H1 (cell line): ENCODE data around the gene SLC35D2. TPM values are rescaled to one million over a fixed set of nuclear protein-coding genes. Genes with fewer than 3 reads are reported as not detected.

Experiments
- CTCF ChIA-PET: fragments of 300-600 bp; sonication (Branson Sonifier 250); formaldehyde crosslinking; loops from one replicate; lab custom pipeline; 2021; ENCODE audit not compliant: partially characterized antibody; lab: Charles Lee
- POLR2A ChIA-PET: fragments of 300-600 bp; sonication (Branson Sonifier 250); formaldehyde crosslinking; loops from one replicate; lab custom pipeline; 2021; ENCODE audit warnings: inconsistent platforms; ENCODE audit not compliant: partially characterized antibody; lab: Charles Lee
- DNase-seq, 2 experiments: peaks; one replicate each; pipeline versions ENCODE4 v3.0.0 to v3.0.0-alpha.2; 2010 to 2022; ENCODE audit warnings: low spot score in 2 of 2, low read depth in 1 of 2, mixed read lengths in 1 of 2
- FAIRE-seq: peaks from 2 replicates; lab custom pipeline; 2011; peaks lifted over from hg19 to GRCh38; lab: Jason Lieb, UNC
- H2AFZ ChIP-seq: 2 replicates; pipeline ENCODE4 v1.8.1; 2012; ENCODE audit warnings: low read length, inconsistent platforms
- H2AK5ac ChIP-seq: 2 replicates; pipeline ENCODE4 v1.6.1; 2013; ENCODE audit warnings: low read depth, low read length
- H2BK120ac ChIP-seq: replicated peaks from 2 replicates; pipeline ENCODE3; 2013; ENCODE audit warnings: low read depth, low read length, inconsistent platforms
- H2BK12ac ChIP-seq: 2 replicates; pipeline ENCODE4 v1.6.1; 2013; ENCODE audit warnings: low read depth, low read length
- H2BK15ac ChIP-seq: 2 replicates; pipeline ENCODE4 v1.6.1; 2013; ENCODE audit warnings: low read length
- H2BK20ac ChIP-seq: 2 replicates; pipeline ENCODE4 v1.6.1; 2013; ENCODE audit warnings: low read length
- H2BK5ac ChIP-seq: 2 replicates; pipeline ENCODE4 v1.6.1; 2013; ENCODE audit warnings: low read depth, low read length
- H3K14ac ChIP-seq: 2 replicates; pipeline ENCODE4 v1.6.1; 2013; ENCODE audit warnings: inconsistent platforms; ENCODE audit not compliant: insufficient read length
- H3K18ac ChIP-seq: 2 replicates; pipeline ENCODE4 v1.6.1; 2013; ENCODE audit warnings: low read length; ENCODE audit errors: extremely low read depth
- H3K23ac ChIP-seq: 2 replicates; pipeline ENCODE4 v1.6.1; 2013; ENCODE audit warnings: inconsistent platforms; ENCODE audit not compliant: insufficient read length
- H3K23me2 ChIP-seq: 2 replicates; pipeline ENCODE4 v1.6.1; 2013; ENCODE audit warnings: low read depth, low read length
- H3K27ac ChIP-seq: 2 replicates; pipeline ENCODE4 v1.6.1; 2011; ENCODE audit warnings: low read depth, low read length, inconsistent platforms
- H3K27me3 ChIP-seq, 4 experiments: replicated peaks in 1 of 4; 1 replicate in 1 of 4; 2 replicates in 3 of 4; pipeline versions ENCODE4 v1.6.1 to v1.8.1; 2011 to 2013; ENCODE audit warnings: low read length in 3 of 4, mild to moderate bottlenecking in 3 of 4, inconsistent platforms in 2 of 4, mixed read lengths in 2 of 4, moderate library complexity in 1 of 4; ENCODE audit not compliant: control insufficient read depth in 3 of 4, insufficient read depth in 3 of 4; ENCODE audit errors: extremely low read depth in 1 of 4
- H3K36me3 ChIP-seq, 4 experiments: 2 replicates each; pipeline versions ENCODE4 v1.6.1 to v1.8.1; 2011 to 2013; ENCODE audit warnings: mild to moderate bottlenecking in 4 of 4, low read length in 3 of 4, moderate library complexity in 2 of 4, control low read depth in 1 of 4, inconsistent platforms in 1 of 4; ENCODE audit not compliant: insufficient read depth in 4 of 4, control insufficient read depth in 2 of 4
- H3K4ac ChIP-seq: replicated peaks from 2 replicates; pipeline ENCODE3; 2013; ENCODE audit warnings: low read length, low read depth, mixed read lengths, inconsistent platforms; ENCODE audit not compliant: insufficient read length
- H3K4me1 ChIP-seq, 4 experiments: replicated peaks in 1 of 4; 1 replicate in 1 of 4; 2 replicates in 3 of 4; pipeline versions ENCODE4 v1.6.1 to v1.8.1; 2011 to 2013; ENCODE audit warnings: low read length in 3 of 4, inconsistent platforms in 2 of 4, mixed read lengths in 1 of 4; ENCODE audit not compliant: insufficient read depth in 4 of 4, control insufficient read depth in 3 of 4
- H3K4me2 ChIP-seq, 2 experiments: 2 replicates each; pipeline versions ENCODE4 v1.6.1 to v1.8.1; 2011 to 2013; ENCODE audit warnings: low read depth in 2 of 2, low read length in 2 of 2, control low read depth in 1 of 2, inconsistent platforms in 1 of 2, mild to moderate bottlenecking in 1 of 2; ENCODE audit not compliant: insufficient read depth in 1 of 2
- H3K4me3 ChIP-seq, 4 experiments: fragments of 200-600, 300-600 bp in 1 of 4; sonication (generic), shearing (Covaris generic), sonication (Bioruptor Twin) in 1 of 4; 2 replicates each; pipeline versions ENCODE4 v1.5.1 to v1.8.1; 2011 to 2016; ENCODE audit warnings: low read length in 4 of 4, low read depth in 3 of 4, control low read depth in 2 of 4, inconsistent platforms in 2 of 4, mild to moderate bottlenecking in 2 of 4, mixed read lengths in 1 of 4, moderate library complexity in 1 of 4; ENCODE audit not compliant: insufficient read depth in 2 of 4; ENCODE audit errors: extremely low read depth in 1 of 4
- H3K56ac ChIP-seq: replicated peaks from 2 replicates; pipeline ENCODE3; 2013; ENCODE audit warnings: low read depth, mild to moderate bottlenecking, mixed read lengths, low read length, inconsistent platforms; ENCODE audit not compliant: insufficient read length
- H3K79me1 ChIP-seq: 2 replicates; pipeline ENCODE4 v1.6.1; 2013; ENCODE audit warnings: low read depth, low read length, control low read depth
- H3K79me2 ChIP-seq, 2 experiments: 2 replicates each; pipeline versions ENCODE4 v1.6.1 to v1.8.1; 2012 to 2013; ENCODE audit warnings: low read length in 2 of 2, mild to moderate bottlenecking in 2 of 2, inconsistent platforms in 1 of 2; ENCODE audit not compliant: insufficient read depth in 2 of 2, control insufficient read depth in 1 of 2
- H3K9ac ChIP-seq, 4 experiments: replicated peaks in 1 of 4; 1 replicate in 1 of 4; 2 replicates in 3 of 4; pipeline versions ENCODE4 v1.6.1 to v1.8.1; 2011 to 2013; ENCODE audit warnings: low read depth in 3 of 4, low read length in 3 of 4, control low read depth in 2 of 4, mild to moderate bottlenecking in 2 of 4, moderate library complexity in 2 of 4, inconsistent platforms in 1 of 4; ENCODE audit errors: extremely low read depth in 1 of 4
- H3K9me3 ChIP-seq, 2 experiments: 2 replicates each; pipeline versions ENCODE4 v1.6.1 to v1.8.1; 2012 to 2013; ENCODE audit warnings: mild to moderate bottlenecking in 2 of 2, moderate library complexity in 2 of 2, control low read depth in 1 of 2, inconsistent platforms in 1 of 2, low read depth in 1 of 2, low read length in 1 of 2, mixed read lengths in 1 of 2; ENCODE audit not compliant: insufficient read depth in 2 of 2
- H4K20me1 ChIP-seq, 2 experiments: replicated peaks in 1 of 2; 2 replicates each; pipeline versions ENCODE3 to v1.8.1; 2011 to 2013; ENCODE audit warnings: inconsistent platforms in 2 of 2, low read length in 2 of 2, mild to moderate bottlenecking in 1 of 2; ENCODE audit not compliant: insufficient read depth in 2 of 2, control insufficient read depth in 1 of 2
- H4K5ac ChIP-seq: 2 replicates; pipeline ENCODE4 v1.6.1; 2013; ENCODE audit warnings: low read length, low read depth, mixed read lengths, inconsistent platforms; ENCODE audit not compliant: insufficient read length
- H4K8ac ChIP-seq: 2 replicates; pipeline ENCODE4 v1.8.0; 2013; ENCODE audit warnings: mild to moderate bottlenecking, moderate library complexity, low read length, inconsistent platforms; ENCODE audit not compliant: insufficient read depth; ENCODE audit errors: extremely low read depth
- H4K91ac ChIP-seq: replicated peaks from 2 replicates; pipeline ENCODE3; 2013; ENCODE audit warnings: low read length, mixed read lengths, inconsistent platforms; ENCODE audit not compliant: insufficient read length
- ASH2L ChIP-seq: fragments of 200-600, 300-600 bp; sonication (generic); IDR thresholded peaks from one replicate; pipeline ENCODE4 v1.7.1; 2017; ENCODE audit warnings: low read length
- CTBP2 ChIP-seq: IDR thresholded peaks from 2 replicates; pipeline ENCODE4 v1.7.0; 2011; ENCODE audit warnings: borderline replicate concordance, mild to moderate bottlenecking, moderate library complexity, mixed read lengths, low read length; ENCODE audit not compliant: insufficient read depth, insufficient read length
- FOSL1 ChIP-seq: IDR thresholded peaks from 2 replicates; pipeline ENCODE4 v1.6.1; 2011; ENCODE audit warnings: mild to moderate bottlenecking, low read depth, low read length, moderate library complexity; ENCODE audit not compliant: insufficient read depth
- JUN ChIP-seq: IDR thresholded peaks from 2 replicates; pipeline ENCODE4 v1.6.1; 2011; ENCODE audit warnings: low read depth, mild to moderate bottlenecking, improper control_type of control experiment, low read length
- MAFK ChIP-seq: IDR thresholded peaks from 2 replicates; pipeline ENCODE4 v1.6.1; 2012; ENCODE audit warnings: low read depth, mild to moderate bottlenecking, improper control_type of control experiment, low read length
- POLR2A ChIP-seq, 2 experiments: IDR thresholded peaks; 1 replicate in 1 of 2; 2 replicates in 1 of 2; pipeline ENCODE4 v1.6.1; 2011; ENCODE audit warnings: low read depth in 2 of 2, low read length in 2 of 2, mild to moderate bottlenecking in 2 of 2; ENCODE audit errors: control extremely low read depth in 1 of 2
- POLR2AphosphoS5 ChIP-seq: IDR thresholded peaks from 2 replicates; pipeline ENCODE4 v1.6.1; 2011; ENCODE audit warnings: low read depth, low read length
- RFX5 ChIP-seq: IDR thresholded peaks from 2 replicates; pipeline ENCODE4 v1.6.1; 2011; ENCODE audit warnings: low read depth, low read length, improper control_type of control experiment, borderline replicate concordance
- SAP30 ChIP-seq: fragments of 300-600 bp; sonication (generic); IDR thresholded peaks from 2 replicates; pipeline ENCODE4 v1.7.1; 2012; ENCODE audit warnings: low read length, moderate library complexity, mild to moderate bottlenecking, inconsistent platforms; ENCODE audit not compliant: insufficient read depth, insufficient replicate concordance
- SP1 ChIP-seq: IDR thresholded peaks from 2 replicates; pipeline ENCODE4 v1.6.1; 2011; ENCODE audit warnings: low read depth, low read length
- TBP ChIP-seq: IDR thresholded peaks from 2 replicates; pipeline ENCODE4 v1.6.1; 2011; ENCODE audit warnings: low read depth, low read length, improper control_type of control experiment
- YY1 ChIP-seq: IDR thresholded peaks from 2 replicates; pipeline ENCODE4 v1.6.1; 2011; ENCODE audit warnings: low read depth, mild to moderate bottlenecking, low read length
- WGBS, 2 experiments: shearing (Covaris generic) in 1 of 2; methylation state at CpG; one replicate each; pipeline versions ENCODE4 v1.1.6 to v1.1.7; 2013 to 2015; ENCODE audit warnings: low lambda C conversion rate in 2 of 2, mixed read lengths in 2 of 2, inconsistent platforms in 1 of 2, low coverage in 1 of 2, missing lambda C conversion rate in 1 of 2; ENCODE audit not compliant: insufficient replicate concordance in 2 of 2, insufficient coverage in 1 of 2, insufficient read length in 1 of 2; ENCODE audit errors: extremely low coverage in 1 of 2, missing lambda C conversion rate in 1 of 2; 5-methylcytosine and 5-hydroxymethylcytosine counted together
- polyA plus RNA-seq, 7 experiments: library from polyadenylated mRNA; depleted of rRNA in 3 of 7; stranded (reverse) in 5 of 7; unstranded in 2 of 7; fragments of >200 nt in 5 of 7; fragments of 200-250 nt in 2 of 7; gene quantifications; 1 replicate in 5 of 7; 2 replicates in 1 of 7; 4 replicates in 1 of 7; pipeline versions ENCODE4 v1.2.1 to v1.2.3, GENCODE V29; 2011 to 2013; ENCODE audit warnings: missing spikeins in 2 of 7, mixed read lengths in 2 of 7
- total RNA-seq: library from RNA; stranded (reverse); fragmentation: NEBNext Ultra II Directional; extraction: Animal tissue kit (Norgen Biotek cat#: 25700); gene quantifications from 2 replicates; pipeline ENCODE4 v1.2.1, GENCODE V29; 2021

Gene SLC35D2
- total and polyA plus RNA-seq, 2 of the 8 experiments (the other 6 are each of a cell fraction or from before 2014, with no cell fraction given), result 9.6 to 11.5 TPM

- no peak overlapping the region for H3K14ac ChIP-seq
- WGBS, 2 experiments, result 47% methylated on average over 6 of the region's 6 CpGs; no CpG with 5 or more reads in 1 of the 2 experiments
- H3K27me3 ChIP-seq, result no peaks in the 10 kb centered on the region
- H3K9ac ChIP-seq, result peak overlapping the region in 2 of 4 experiments; percentile 3 to 16; a peak in 1 of 7 replicates
- POLR2A ChIA-PET, result interaction anchor here (0.6 to 0.9 kb wide), 3 partner anchors 29 to 1668 kb away, joined by 3 to 4 read pairs (median 3); partner anchors contain the start of gene HABP4
- no peak overlapping the region for H2AK5ac ChIP-seq
- H3K23ac ChIP-seq, result no peak overlapping the region
- no peak overlapping the region for H2BK20ac ChIP-seq
- H3K79me1 ChIP-seq, result peaks cover 4% of the 10 kb centered on the region; the same call in 1 of the 2 replicates
- H3K27ac ChIP-seq, result peak overlapping the region; percentile 66
- H2BK120ac ChIP-seq, result no peak overlapping the region
- no peaks in the 10 kb centered on the region for H3K36me3 ChIP-seq
- H4K20me1 ChIP-seq, result peaks cover 2 to 6% of the 10 kb centered on the region in 2 experiments
- no peak overlapping the region; the same call in 1 of the 2 replicates for H3K18ac ChIP-seq
- peaks cover 3 to 14% (median 7%) of the 10 kb centered on the region in 4 experiments for H3K4me1 ChIP-seq
- no peak overlapping the region for H3K4ac ChIP-seq
- no peak overlapping the region for H4K5ac ChIP-seq
- H4K91ac ChIP-seq, result no peak overlapping the region
- H3K9me3 ChIP-seq, result no peaks in the 10 kb centered on the region
- H2AFZ ChIP-seq, result no peak overlapping the region
- H3K4me3 ChIP-seq, result peak overlapping the region in 1 of 4 experiments; percentile 98; a peak in 1 of 8 replicates
- no peak overlapping the region for H2BK15ac ChIP-seq
- peak overlapping the region; percentile 76 for H2BK5ac ChIP-seq
- CTCF ChIA-PET, result no interaction called here
- no peak overlapping the region for H4K8ac ChIP-seq
- H3K79me2 ChIP-seq, result peaks cover 2 to 15% of the 10 kb centered on the region in 2 experiments; a peak in 2 of 4 replicates
- peak overlapping the region; percentile 91; the same call in 1 of the 2 replicates for H2BK12ac ChIP-seq
- peaks cover 12% of the 10 kb centered on the region for H3K23me2 ChIP-seq
- FAIRE-seq, result peak; percentile 19
- no peak overlapping the region for H3K56ac ChIP-seq
- DNase-seq, result peak in 1 of 2 experiments; percentile 70
- peak overlapping the region; percentile 75 to 98; a peak in 3 of 4 replicates for H3K4me2 ChIP-seq
- TF ChIP-seq POLR2AphosphoS5 (peak; percentile 48), SAP30 (no peak), FOSL1 (no peak), YY1 (peak; percentile 36; the same call in 1 of the 2 replicates), RFX5 (no peak), TBP (0 out of 2 replicates have a peak, but pooled peaks have one; percentile 29), SP1 (peak; percentile 79; the same call in 1 of the 2 replicates), JUN (0 out of 2 replicates have a peak, but pooled peaks have one; percentile 30), MAFK (no peak), POLR2A (IDR thresholded peaks at IDR 0.05; ENCODE audit: control extremely low read depth in 1 of 2, low read depth in 2 of 2, low read length in 2 of 2) (peak in 1 of 2 experiments; percentile 26; a peak in 2 of 3 replicates), ASH2L (no peak), CTBP2 (no peak)
Measured at GRCh38 chr9:96420468-96421219, 37.1 kb upstream of the SLC35D2 start.
